Nephron progenitor cell (in vitro differentiated cells): Measurements from ENCODE around the gene CHSY1.
A peak's percentile ranks its signal among the peaks of the same experiment; 100 is the strongest.

Experiments used
- DNase-seq: peaks from one replicate; pipeline ENCODE4 v3.0.0; 2021
- H3K27ac Mint-ChIP-seq: 2 replicates; pipeline ENCODE4 v1.8.0; 2021; ENCODE audit warnings: mild to moderate bottlenecking, moderate library complexity, mixed read lengths
- H3K27me3 Mint-ChIP-seq: 2 replicates; pipeline ENCODE4 v1.8.0; 2021; ENCODE audit warnings: mild to moderate bottlenecking, low read depth, mixed read lengths; ENCODE audit not compliant: poor library complexity
- H3K36me3 Mint-ChIP-seq: 2 replicates; pipeline ENCODE4 v1.8.0; 2021; ENCODE audit warnings: low read depth, mixed read lengths
- H3K4me1 Mint-ChIP-seq: 2 replicates; pipeline ENCODE4 v1.8.0; 2021; ENCODE audit warnings: mixed read lengths
- H3K4me3 Mint-ChIP-seq: 2 replicates; pipeline ENCODE4 v1.8.0; 2021; ENCODE audit warnings: mild to moderate bottlenecking, moderate library complexity, mixed read lengths
- H3K9me3 Mint-ChIP-seq: 2 replicates; pipeline ENCODE4 v1.8.0; 2021; ENCODE audit warnings: mild to moderate bottlenecking, moderate library complexity, mixed read lengths
- CTCF ChIP-seq: fragments of 200-600 bp; sonication (generic); IDR thresholded peaks from 2 replicates; pipeline ENCODE4 v1.5.0; 2021; ENCODE audit warnings: antibody characterized with exemption

Gene CHSY1

DNA sequence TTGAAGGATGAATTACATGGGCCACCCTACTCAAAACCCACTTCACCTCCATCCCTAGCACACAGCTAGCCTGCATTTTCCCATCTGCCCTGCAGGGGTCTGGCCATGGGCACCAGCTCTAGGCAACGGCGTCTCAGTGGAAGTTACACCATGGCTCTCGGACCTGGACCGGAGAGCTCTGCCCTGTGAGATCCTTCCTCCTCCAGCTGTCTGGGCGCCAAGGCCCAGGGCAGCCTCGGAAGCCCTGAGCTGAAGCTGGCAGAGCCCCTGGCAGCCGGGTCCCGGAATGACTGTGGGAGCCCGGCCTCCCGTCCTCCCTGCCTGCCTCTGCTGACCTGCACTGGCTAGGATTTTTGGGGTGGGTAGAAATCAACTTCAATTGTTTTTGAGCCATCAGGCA, 98.9 kb downstream of the CHSY1 start:
- Mint-ChIP-seq H3K27me3 (peaks cover 4% of the 10 kb centered on the region), H3K4me3 (no peak overlapping the region), H3K27ac (no peak overlapping the region), H3K9me3 (no peaks in the 10 kb centered on the region), H3K36me3 (no peaks in the 10 kb centered on the region), H3K4me1 (peaks cover 51% of the 10 kb centered on the region)
- peak; percentile 37 for TF ChIP-seq CTCF
- no peak for DNase-seq

- Mint-ChIP-seq H3K27ac (no peak overlapping the region), H3K4me3 (no peak overlapping the region), H3K9me3 (no peaks in the 10 kb centered on the region), H3K27me3 (peaks cover 4% of the 10 kb centered on the region), H3K4me1 (peaks cover 55% of the 10 kb centered on the region), H3K36me3 (no peaks in the 10 kb centered on the region)
- DNase-seq, result no peak
- TF ChIP-seq CTCF, result no peak
Observed at GRCh38 chr15:101151288-101151687, 100.6 kb downstream of the CHSY1 start.

DNA sequence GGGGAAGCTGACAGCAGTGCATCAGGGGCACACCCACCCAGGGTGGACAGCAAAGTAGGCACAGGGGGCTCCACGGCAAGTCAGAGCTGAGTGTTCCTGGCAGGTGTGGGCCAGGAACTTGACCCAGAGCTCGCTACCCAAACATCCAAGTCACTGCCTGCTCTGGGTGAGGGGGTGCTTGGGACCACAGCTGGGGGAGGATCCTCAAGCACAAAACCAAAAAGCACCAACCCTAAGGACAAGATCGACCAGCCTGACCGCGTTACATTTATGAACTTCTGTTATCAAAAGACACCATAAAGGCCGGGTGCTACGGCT, 101.2 kb downstream of the CHSY1 start:
- no peak overlapping the region for H3K4me3 Mint-ChIP-seq
- H3K27me3 Mint-ChIP-seq, result peaks cover 4% of the 10 kb centered on the region
- no peak for TF ChIP-seq CTCF
- no peak for DNase-seq
- peaks cover 55% of the 10 kb centered on the region for H3K4me1 Mint-ChIP-seq
- H3K36me3 Mint-ChIP-seq, result no peaks in the 10 kb centered on the region
- H3K9me3 Mint-ChIP-seq, result no peaks in the 10 kb centered on the region
- H3K27ac Mint-ChIP-seq, result no peak overlapping the region

DNA sequence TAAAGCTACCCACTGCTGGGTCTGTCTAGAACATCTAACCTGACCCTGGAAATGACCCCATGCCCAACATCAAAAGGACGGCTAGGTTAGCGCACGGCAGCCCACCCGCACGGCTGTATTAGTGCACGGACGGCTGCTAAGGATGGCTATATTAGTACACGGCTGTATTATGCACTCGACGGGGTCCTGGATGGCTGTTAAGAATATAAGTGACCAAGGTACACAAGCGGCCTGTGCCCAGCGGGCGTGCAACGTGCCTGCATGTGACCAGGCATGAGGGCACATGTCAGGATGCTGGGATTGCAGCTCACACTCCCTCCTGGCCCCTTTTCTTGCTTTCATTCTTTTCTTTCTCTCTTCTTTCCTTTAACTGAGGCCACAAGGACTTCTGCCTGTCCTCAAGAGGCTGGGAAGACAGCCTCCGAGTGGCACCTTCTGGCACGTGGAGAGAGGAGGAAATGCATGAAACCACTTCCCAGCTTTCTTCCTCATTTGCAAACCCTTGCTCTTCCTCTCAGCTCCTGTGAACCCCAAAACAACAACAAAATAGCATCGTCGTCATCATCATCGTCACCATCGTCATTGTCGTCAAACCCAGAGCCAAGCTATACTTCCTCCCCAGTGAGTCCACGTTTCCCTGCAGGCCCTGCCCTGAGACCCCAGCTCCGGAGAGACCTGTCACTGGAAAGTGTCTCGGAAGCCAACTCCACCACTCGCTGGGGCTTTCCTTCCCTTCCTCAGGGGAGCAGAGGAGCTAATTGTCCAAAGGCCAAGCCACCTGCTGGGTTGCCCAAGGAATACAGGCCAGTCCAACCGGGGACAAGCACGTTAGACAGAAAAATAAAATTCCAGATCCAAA, 101.8 kb downstream of the CHSY1 start:
- Mint-ChIP-seq H3K27me3 (peaks cover 4% of the 10 kb centered on the region), H3K4me1 (peaks cover 53% of the 10 kb centered on the region), H3K27ac (no peak overlapping the region), H3K36me3 (no peaks in the 10 kb centered on the region), H3K9me3 (no peaks in the 10 kb centered on the region), H3K4me3 (no peak overlapping the region)
- TF ChIP-seq CTCF, result no peak
- no peak for DNase-seq

- Mint-ChIP-seq H3K9me3 (no peaks in the 10 kb centered on the region), H3K36me3 (no peaks in the 10 kb centered on the region), H3K4me3 (no peak overlapping the region), H3K4me1 (peaks cover 54% of the 10 kb centered on the region), H3K27me3 (peaks cover 4% of the 10 kb centered on the region), H3K27ac (peak overlapping the region; percentile 72)
- TF ChIP-seq CTCF, result no peak
- DNase-seq, result no peak
Observed at GRCh38 chr15:101148881-101149664, 102.8 kb downstream of the CHSY1 start.
